ENCODE results near the gene EFL1. TPM values are rescaled to one million over a fixed set of nuclear protein-coding genes. Genes with fewer than 3 reads are reported as not detected.

Gene EFL1
- polyA plus RNA-seq, 1 donor (not counting 4 experiments of a cell fraction or from before 2014, with no cell fraction given), result 32.0 TPM

DNA sequence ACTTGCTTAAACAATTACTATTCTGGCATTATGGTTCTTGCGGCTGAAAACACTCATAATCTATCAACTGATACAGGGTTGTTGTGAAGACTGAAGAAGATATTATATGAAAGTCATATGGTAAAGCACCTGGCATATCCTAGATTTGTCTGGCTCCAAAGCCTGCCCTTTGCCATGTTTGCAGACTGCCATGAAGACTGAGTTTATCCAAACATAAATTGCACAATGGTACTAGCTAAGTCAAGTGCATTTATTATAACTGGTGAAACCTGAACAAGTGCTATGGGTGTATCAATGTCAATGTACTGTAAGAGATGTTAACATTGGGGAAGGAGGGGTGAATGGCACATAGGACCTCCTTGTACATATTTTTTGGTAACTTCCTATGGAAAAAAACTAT, 129.3 kb downstream of the EFL1 start:
- H3K9me1 ChIP-seq (ENCODE audit: control insufficient read depth, extremely low read depth, insufficient read depth, low read length), result no peaks in the 10 kb centered on the region
- DNase-seq (ENCODE audit: low read depth, low spot score) (no peak), FAIRE-seq (no peak)
- peak overlapping the region; percentile 57 for H3K27ac ChIP-seq (ENCODE audit: control insufficient read depth, insufficient read depth, low read length)
- peaks cover 13% of the 10 kb centered on the region for H3K4me1 ChIP-seq (ENCODE audit: control insufficient read depth, extremely low read depth, insufficient read depth, low read length)
- no peaks in the 10 kb centered on the region for H3K79me2 ChIP-seq (ENCODE audit: control insufficient read depth, insufficient read depth, low read length)
- no peak overlapping the region for H2AFZ ChIP-seq (ENCODE audit: control insufficient read depth, low read length)
- no peak overlapping the region for H3K9ac ChIP-seq (ENCODE audit: control insufficient read depth, extremely low read depth, insufficient read depth, low read length)
- no peaks in the 10 kb centered on the region for H3K27me3 ChIP-seq (ENCODE audit: control insufficient read depth, extremely low read depth, insufficient read depth, low read length)
- dilution Hi-C loops (cut with MboI; ENCODE audit: extremely low pct_ligation_motif_present, low sequenced_read_pairs), result no loop called here
- H3K4me3 ChIP-seq (ENCODE audit: control insufficient read depth in 2 of 3, extremely low read depth in 1 of 3, insufficient read depth in 2 of 3, low read depth in 1 of 3, low read length in 3 of 3), result no peak overlapping the region
- TF ChIP-seq, protein P1, sequence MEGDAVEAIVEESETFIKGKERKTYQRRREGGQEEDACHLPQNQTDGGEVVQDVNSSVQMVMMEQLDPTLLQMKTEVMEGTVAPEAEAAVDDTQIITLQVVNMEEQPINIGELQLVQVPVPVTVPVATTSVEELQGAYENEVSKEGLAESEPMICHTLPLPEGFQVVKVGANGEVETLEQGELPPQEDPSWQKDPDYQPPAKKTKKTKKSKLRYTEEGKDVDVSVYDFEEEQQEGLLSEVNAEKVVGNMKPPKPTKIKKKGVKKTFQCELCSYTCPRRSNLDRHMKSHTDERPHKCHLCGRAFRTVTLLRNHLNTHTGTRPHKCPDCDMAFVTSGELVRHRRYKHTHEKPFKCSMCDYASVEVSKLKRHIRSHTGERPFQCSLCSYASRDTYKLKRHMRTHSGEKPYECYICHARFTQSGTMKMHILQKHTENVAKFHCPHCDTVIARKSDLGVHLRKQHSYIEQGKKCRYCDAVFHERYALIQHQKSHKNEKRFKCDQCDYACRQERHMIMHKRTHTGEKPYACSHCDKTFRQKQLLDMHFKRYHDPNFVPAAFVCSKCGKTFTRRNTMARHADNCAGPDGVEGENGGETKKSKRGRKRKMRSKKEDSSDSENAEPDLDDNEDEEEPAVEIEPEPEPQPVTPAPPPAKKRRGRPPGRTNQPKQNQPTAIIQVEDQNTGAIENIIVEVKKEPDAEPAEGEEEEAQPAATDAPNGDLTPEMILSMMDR (optimal IDR thresholded peaks at IDR 0.05 in 1 of 3, IDR thresholded peaks at IDR 0.05 in 1 of 3, conservative IDR thresholded peaks at IDR 0.05 in 1 of 3; ENCODE audit: extremely low read depth in 1 of 3, insufficient read depth in 2 of 3, low read length in 3 of 3), result no peak
- no peak for TF ChIP-seq EZH2 (IDR thresholded peaks at IDR 0.05; ENCODE audit: low read length)
- no peaks in the 10 kb centered on the region for H4K20me1 ChIP-seq (ENCODE audit: control insufficient read depth, extremely low read depth, insufficient read depth, low read length)
- H3K36me3 ChIP-seq (ENCODE audit: control insufficient read depth in 2 of 2, extremely low read depth in 1 of 2, insufficient read depth in 2 of 2, low read length in 2 of 2), result peaks cover 0 to 4% of the 10 kb centered on the region in 2 experiments
- H3K9me3 ChIP-seq (ENCODE audit: control insufficient read depth, low read depth, low read length), result no peaks in the 10 kb centered on the region
- no peak overlapping the region for H3K4me2 ChIP-seq (ENCODE audit: control insufficient read depth, extremely low read depth, insufficient read depth, low read depth, low read length)

DNA sequence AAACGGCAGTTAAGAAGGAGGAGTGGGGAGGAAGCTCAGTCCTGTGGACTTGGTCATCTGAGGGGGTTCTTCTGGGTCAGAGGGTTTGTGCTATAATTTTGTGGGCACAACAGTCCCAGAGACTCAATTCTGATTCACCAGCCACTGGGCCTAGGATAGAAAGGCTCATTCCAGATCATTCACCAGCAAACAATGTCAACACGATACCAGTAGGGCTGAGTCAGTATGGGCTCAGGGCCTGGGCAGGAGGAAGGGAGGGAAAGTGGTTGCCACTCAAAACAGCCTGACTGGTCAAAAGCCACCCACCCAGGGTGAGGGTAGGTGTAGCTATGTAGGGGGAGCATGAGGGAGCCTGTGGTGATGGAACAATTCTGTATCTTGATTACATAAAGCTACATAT, 129.8 kb downstream of the EFL1 start:
- Histone ChIP-seq H3K4me2 (ENCODE audit: control insufficient read depth, extremely low read depth, insufficient read depth, low read depth, low read length) (peak overlapping the region; percentile 10), H3K4me3 (ENCODE audit: control insufficient read depth in 2 of 3, extremely low read depth in 1 of 3, insufficient read depth in 2 of 3, low read depth in 1 of 3, low read length in 3 of 3) (no peak overlapping the region), H2AFZ (ENCODE audit: control insufficient read depth, low read length) (no peak overlapping the region), H3K27me3 (ENCODE audit: control insufficient read depth, extremely low read depth, insufficient read depth, low read length) (no peaks in the 10 kb centered on the region), H3K9me1 (ENCODE audit: control insufficient read depth, extremely low read depth, insufficient read depth, low read length) (no peaks in the 10 kb centered on the region), H3K27ac (ENCODE audit: control insufficient read depth, insufficient read depth, low read length) (peak overlapping the region; percentile 57), H3K36me3 (ENCODE audit: control insufficient read depth in 2 of 2, extremely low read depth in 1 of 2, insufficient read depth in 2 of 2, low read length in 2 of 2) (peaks cover 0 to 4% of the 10 kb centered on the region in 2 experiments), H4K20me1 (ENCODE audit: control insufficient read depth, extremely low read depth, insufficient read depth, low read length) (no peaks in the 10 kb centered on the region), H3K4me1 (ENCODE audit: control insufficient read depth, extremely low read depth, insufficient read depth, low read length) (peaks cover 13% of the 10 kb centered on the region), H3K9me3 (ENCODE audit: control insufficient read depth, low read depth, low read length) (no peaks in the 10 kb centered on the region), H3K79me2 (ENCODE audit: control insufficient read depth, insufficient read depth, low read length) (no peaks in the 10 kb centered on the region), H3K9ac (ENCODE audit: control insufficient read depth, extremely low read depth, insufficient read depth, low read length) (no peak overlapping the region)
- DNase-seq (ENCODE audit: low read depth, low spot score), result peak; percentile 5
- peak; percentile 52 for FAIRE-seq
- no peak for TF ChIP-seq EZH2 (IDR thresholded peaks at IDR 0.05; ENCODE audit: low read length)
- TF ChIP-seq, protein P1 (optimal IDR thresholded peaks at IDR 0.05 in 1 of 3, IDR thresholded peaks at IDR 0.05 in 1 of 3, conservative IDR thresholded peaks at IDR 0.05 in 1 of 3; ENCODE audit: extremely low read depth in 1 of 3, insufficient read depth in 2 of 3, low read length in 3 of 3), result no peak
- dilution Hi-C loops (cut with MboI; ENCODE audit: extremely low pct_ligation_motif_present, low sequenced_read_pairs), result no loop called here
